Activated T-cell treated with anti-CD3 and anti-CD28 coated beads, Interleukin-2, amount 50 U/mL, for 1 hour (primary cell): ENCODE results near the gene INPP5A.

Experiments used
- DNase-seq: peaks from one replicate; pipeline ENCODE4 v3.0.0-alpha.2; 2020

Gene INPP5A

GRCh38 chr10:132712291-132712690 is 174.7 kb downstream of the INPP5A start:
- DNase-seq, result no peak

- DNase-seq, result no peak
Observed at GRCh38 chr10:132712743-132713142, 175.2 kb downstream of the INPP5A start.

- no peak for DNase-seq
Observed at GRCh38 chr10:132713421-132714095, 176.0 kb downstream of the INPP5A start.

GRCh38 chr10:132714096-132714985 is 176.8 kb downstream of the INPP5A start:
- DNase-seq, result no peak

- DNase-seq, result no peak
Observed at GRCh38 chr10:132714986-132715775, 177.6 kb downstream of the INPP5A start.

GRCh38 chr10:132715776-132716680 is 178.4 kb downstream of the INPP5A start:
- no peak for DNase-seq

- no peak for DNase-seq
Observed at GRCh38 chr10:132716691-132717490, 179.3 kb downstream of the INPP5A start.

GRCh38 chr10:132721725-132722124 is 184.1 kb downstream of the INPP5A start:
- no peak for DNase-seq

- DNase-seq, result no peak
Observed at GRCh38 chr10:132722394-132723329, 185.1 kb downstream of the INPP5A start.

GRCh38 chr10:132723330-132723970 is 185.9 kb downstream of the INPP5A start:
- DNase-seq, result no peak

- no peak for DNase-seq
Observed at GRCh38 chr10:132724446-132724845, 186.9 kb downstream of the INPP5A start.

GRCh38 chr10:132725202-132725601 is 187.6 kb downstream of the INPP5A start:
- DNase-seq, result no peak

- no peak for DNase-seq
Observed at GRCh38 chr10:132726194-132726593, 188.6 kb downstream of the INPP5A start.

GRCh38 chr10:132726951-132727350 is 189.4 kb downstream of the INPP5A start:
- no peak for DNase-seq

GRCh38 chr10:132727411-132727810 is 189.8 kb downstream of the INPP5A start:
- DNase-seq, result no peak

GRCh38 chr10:132728321-132728720 is 190.7 kb downstream of the INPP5A start:
- DNase-seq, result no peak

- no peak for DNase-seq
Observed at GRCh38 chr10:132728741-132729140, 191.2 kb downstream of the INPP5A start.

- no peak for DNase-seq
Observed at GRCh38 chr10:132729810-132730572, 192.4 kb downstream of the INPP5A start.

GRCh38 chr10:132730573-132730953 is 193.0 kb downstream of the INPP5A start:
- DNase-seq, result no peak
